Measurements from ENCODE around the gene PWWP2B. TPM values are rescaled to one million over a fixed set of nuclear protein-coding genes. Genes with fewer than 3 reads are reported as not detected.

Gene PWWP2B
- total RNA-seq, 1 donor from 2014 or later = 12.9 TPM

DNA sequence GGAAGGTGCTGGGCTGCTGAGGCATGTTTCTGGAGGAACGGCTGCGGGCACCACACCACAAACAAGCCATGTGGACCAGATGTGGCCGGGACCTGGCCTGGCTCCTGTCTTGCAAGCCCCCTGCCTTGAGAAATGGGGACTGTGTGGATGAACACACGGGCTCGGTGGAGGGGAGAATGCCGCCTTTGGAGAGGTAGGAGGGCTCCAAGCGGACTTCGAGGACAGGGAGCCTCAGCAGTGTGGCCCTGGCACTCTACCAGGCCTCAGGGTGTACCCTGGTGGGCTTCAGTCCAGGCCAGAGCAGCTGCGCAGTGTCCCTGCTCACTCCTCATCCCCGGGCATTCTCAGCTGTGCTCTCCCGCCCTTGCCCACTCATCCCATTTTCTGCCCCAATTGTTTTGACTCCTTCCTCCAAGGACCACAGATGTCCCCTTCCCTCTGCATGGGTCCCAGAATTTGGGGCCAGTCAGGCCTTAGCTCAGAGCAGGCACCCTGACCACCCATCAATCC lies 31.5 kb downstream of the PWWP2B start:
- no peaks in the 10 kb centered on the region for H3K9me3 Mint-ChIP-seq (ENCODE audit: unreplicated experiment)
- no peaks in the 10 kb centered on the region for H3K27me3 Mint-ChIP-seq (ENCODE audit: unreplicated experiment)
- no peak overlapping the region for H3K4me3 Mint-ChIP-seq (ENCODE audit: unreplicated experiment)
- no peaks in the 10 kb centered on the region for H3K36me3 Mint-ChIP-seq (ENCODE audit: unreplicated experiment)
- peaks cover 10% of the 10 kb centered on the region for H3K4me1 Mint-ChIP-seq (ENCODE audit: unreplicated experiment)
- no peak for DNase-seq (ENCODE audit: extremely low spot score, unreplicated experiment)
- TF ChIP-seq, protein P1, sequence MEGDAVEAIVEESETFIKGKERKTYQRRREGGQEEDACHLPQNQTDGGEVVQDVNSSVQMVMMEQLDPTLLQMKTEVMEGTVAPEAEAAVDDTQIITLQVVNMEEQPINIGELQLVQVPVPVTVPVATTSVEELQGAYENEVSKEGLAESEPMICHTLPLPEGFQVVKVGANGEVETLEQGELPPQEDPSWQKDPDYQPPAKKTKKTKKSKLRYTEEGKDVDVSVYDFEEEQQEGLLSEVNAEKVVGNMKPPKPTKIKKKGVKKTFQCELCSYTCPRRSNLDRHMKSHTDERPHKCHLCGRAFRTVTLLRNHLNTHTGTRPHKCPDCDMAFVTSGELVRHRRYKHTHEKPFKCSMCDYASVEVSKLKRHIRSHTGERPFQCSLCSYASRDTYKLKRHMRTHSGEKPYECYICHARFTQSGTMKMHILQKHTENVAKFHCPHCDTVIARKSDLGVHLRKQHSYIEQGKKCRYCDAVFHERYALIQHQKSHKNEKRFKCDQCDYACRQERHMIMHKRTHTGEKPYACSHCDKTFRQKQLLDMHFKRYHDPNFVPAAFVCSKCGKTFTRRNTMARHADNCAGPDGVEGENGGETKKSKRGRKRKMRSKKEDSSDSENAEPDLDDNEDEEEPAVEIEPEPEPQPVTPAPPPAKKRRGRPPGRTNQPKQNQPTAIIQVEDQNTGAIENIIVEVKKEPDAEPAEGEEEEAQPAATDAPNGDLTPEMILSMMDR (IDR thresholded peaks at IDR 0.05) = no peak
- H3K27ac Mint-ChIP-seq (ENCODE audit: unreplicated experiment) = no peak overlapping the region

DNA sequence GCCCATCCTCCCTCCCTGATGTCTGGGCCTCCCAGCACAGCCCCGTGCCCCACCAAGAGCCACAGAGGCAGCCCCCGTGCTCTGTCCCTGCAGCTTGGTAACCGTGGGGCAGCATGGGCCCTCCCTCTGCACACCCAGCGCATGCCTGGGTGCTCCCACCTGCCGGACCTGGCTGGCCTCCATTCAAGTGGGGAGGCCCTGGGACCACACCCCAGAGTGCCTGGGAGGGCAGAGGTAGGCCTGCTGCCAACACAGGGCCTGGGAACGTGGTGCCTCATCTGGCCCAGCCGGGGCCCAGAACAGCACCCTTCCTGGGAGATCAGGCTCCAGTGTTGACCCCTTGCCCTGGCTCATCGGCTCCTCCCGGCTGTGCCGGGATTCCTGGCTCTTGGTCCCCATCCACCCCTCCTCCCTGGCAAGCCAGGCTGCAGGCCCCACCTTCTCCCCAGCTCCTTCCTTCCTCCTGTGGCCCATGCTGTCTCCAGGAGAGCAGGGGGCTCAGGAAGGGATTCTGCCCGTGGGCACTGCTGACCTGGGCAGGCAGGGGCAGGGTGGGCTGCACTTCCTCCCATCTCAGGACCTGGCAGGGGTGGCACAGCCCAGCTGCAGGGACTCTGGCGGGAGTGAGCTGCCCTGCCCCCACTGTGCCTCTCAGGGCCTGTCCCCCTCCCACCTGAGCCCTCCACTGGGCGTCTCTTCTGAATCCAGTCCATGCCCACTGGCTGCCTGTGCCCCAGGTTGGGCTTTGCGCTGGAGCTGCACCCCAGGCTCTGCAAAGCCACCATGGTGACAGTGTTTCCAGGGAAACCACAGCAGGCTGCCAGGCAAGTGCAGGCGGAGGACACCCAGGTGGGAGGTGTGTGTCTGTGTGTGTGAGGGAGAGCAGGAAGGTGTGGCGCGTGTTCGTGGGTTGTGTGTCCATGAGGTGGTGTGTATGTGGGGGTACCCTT lies 32.6 kb downstream of the PWWP2B start:
- TF ChIP-seq, protein P1 (IDR thresholded peaks at IDR 0.05) = no peak
- no peaks in the 10 kb centered on the region for H3K36me3 Mint-ChIP-seq (ENCODE audit: unreplicated experiment)
- no peak overlapping the region for H3K4me3 Mint-ChIP-seq (ENCODE audit: unreplicated experiment)
- DNase-seq (ENCODE audit: extremely low spot score, unreplicated experiment) = no peak
- no peak overlapping the region for H3K27ac Mint-ChIP-seq (ENCODE audit: unreplicated experiment)
- peaks cover 8% of the 10 kb centered on the region for H3K4me1 Mint-ChIP-seq (ENCODE audit: unreplicated experiment)
- no peaks in the 10 kb centered on the region for H3K27me3 Mint-ChIP-seq (ENCODE audit: unreplicated experiment)
- H3K9me3 Mint-ChIP-seq (ENCODE audit: unreplicated experiment) = no peaks in the 10 kb centered on the region

DNA sequence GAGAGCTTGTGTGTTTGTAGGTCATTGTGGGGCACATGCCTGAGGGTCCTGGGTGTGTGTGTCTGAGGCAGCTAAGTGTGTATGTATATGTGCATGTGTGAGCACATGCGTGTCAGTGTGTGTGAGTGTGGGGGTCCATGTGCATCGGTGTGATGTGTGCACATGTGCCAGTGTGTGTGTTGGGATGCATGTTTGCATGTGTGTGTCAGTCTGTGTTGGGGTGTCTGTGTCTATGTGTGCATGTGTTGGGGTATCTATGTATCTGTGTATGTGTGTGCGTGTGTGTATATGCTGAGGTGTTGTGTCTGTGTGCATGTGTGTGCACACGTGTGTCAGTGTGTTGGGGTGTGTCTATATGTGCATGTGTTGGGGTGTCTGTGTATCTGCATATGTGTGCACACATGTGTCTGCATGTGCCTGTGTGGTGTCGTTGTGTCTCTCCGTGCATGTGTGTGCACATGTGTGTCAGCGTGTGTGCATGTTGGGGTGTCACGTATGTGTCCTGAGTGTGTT lies 33.3 kb downstream of the PWWP2B start:
- H3K27ac Mint-ChIP-seq (ENCODE audit: unreplicated experiment) = no peak overlapping the region
- TF ChIP-seq, protein P1 (IDR thresholded peaks at IDR 0.05) = no peak
- H3K4me1 Mint-ChIP-seq (ENCODE audit: unreplicated experiment) = peaks cover 7% of the 10 kb centered on the region
- H3K9me3 Mint-ChIP-seq (ENCODE audit: unreplicated experiment) = no peaks in the 10 kb centered on the region
- H3K36me3 Mint-ChIP-seq (ENCODE audit: unreplicated experiment) = no peaks in the 10 kb centered on the region
- no peak overlapping the region for H3K4me3 Mint-ChIP-seq (ENCODE audit: unreplicated experiment)
- no peaks in the 10 kb centered on the region for H3K27me3 Mint-ChIP-seq (ENCODE audit: unreplicated experiment)
- no peak for DNase-seq (ENCODE audit: extremely low spot score, unreplicated experiment)

DNA sequence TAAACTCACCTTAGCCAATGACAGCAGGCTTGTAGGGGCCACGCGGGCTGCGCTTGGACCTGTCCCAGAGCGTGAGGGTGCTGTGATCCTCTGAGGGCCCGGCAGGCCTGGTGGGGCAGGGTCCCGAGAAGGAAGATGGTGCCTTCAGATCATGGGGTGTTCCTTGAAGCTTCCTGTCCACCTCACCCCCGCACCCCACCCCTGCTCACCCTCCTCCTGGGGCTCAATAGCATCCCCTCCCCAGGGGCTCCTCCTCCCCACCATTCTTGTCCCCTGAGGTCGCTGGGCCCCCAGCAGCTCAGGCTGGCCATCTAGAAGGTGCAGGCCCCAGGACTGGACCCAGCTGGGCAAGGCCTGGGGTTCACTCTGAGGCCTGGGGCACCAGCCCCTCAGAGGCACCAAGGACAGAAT lies 33.9 kb downstream of the PWWP2B start:
- DNase-seq (ENCODE audit: extremely low spot score, unreplicated experiment) = no peak
- no peak overlapping the region for H3K27ac Mint-ChIP-seq (ENCODE audit: unreplicated experiment)
- TF ChIP-seq, protein P1 (IDR thresholded peaks at IDR 0.05) = no peak
- no peaks in the 10 kb centered on the region for H3K27me3 Mint-ChIP-seq (ENCODE audit: unreplicated experiment)
- no peaks in the 10 kb centered on the region for H3K36me3 Mint-ChIP-seq (ENCODE audit: unreplicated experiment)
- H3K9me3 Mint-ChIP-seq (ENCODE audit: unreplicated experiment) = no peaks in the 10 kb centered on the region
- H3K4me1 Mint-ChIP-seq (ENCODE audit: unreplicated experiment) = peaks cover 7% of the 10 kb centered on the region
- no peak overlapping the region for H3K4me3 Mint-ChIP-seq (ENCODE audit: unreplicated experiment)

DNA sequence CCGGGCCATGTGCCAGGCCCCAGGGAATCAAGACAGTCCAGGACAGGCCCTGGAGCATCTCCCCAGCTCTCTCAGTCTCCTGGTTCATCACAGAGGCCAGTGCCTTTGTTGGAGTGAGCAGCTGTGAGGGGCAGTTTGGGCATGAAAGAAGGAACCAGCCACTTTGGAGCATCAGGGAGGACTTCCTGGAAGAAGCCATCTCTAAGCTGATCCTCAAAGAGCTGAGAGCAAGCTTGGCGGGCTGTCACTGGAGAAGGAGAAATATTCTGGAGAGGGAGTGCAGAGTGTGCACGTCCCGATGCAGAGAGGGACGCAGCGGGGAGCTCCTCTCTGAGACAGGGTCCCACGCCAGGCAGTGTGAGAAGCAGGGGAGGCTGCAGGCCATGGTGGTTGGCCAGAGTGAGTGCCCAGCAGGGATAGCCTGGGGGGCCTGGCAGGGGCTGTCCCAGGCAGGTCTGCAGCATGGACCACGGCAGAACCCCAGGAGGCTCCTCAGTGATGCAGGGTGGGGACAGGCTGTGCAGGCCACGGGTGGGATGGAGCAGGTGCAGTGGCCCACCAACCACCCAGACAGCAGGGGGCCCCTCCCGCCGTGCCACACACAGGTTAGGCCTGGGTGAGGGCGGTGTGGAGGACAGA lies 34.7 kb downstream of the PWWP2B start:
- TF ChIP-seq, protein P1 (IDR thresholded peaks at IDR 0.05) = no peak
- Mint-ChIP-seq H3K27ac (ENCODE audit: unreplicated experiment) (no peak overlapping the region), H3K36me3 (ENCODE audit: unreplicated experiment) (no peaks in the 10 kb centered on the region), H3K9me3 (ENCODE audit: unreplicated experiment) (no peaks in the 10 kb centered on the region), H3K27me3 (ENCODE audit: unreplicated experiment) (no peaks in the 10 kb centered on the region), H3K4me1 (ENCODE audit: unreplicated experiment) (peaks cover 7% of the 10 kb centered on the region), H3K4me3 (ENCODE audit: unreplicated experiment) (no peak overlapping the region)
- DNase-seq (ENCODE audit: extremely low spot score, unreplicated experiment) = no peak
